Heart right ventricle (tissue), 16 donors: ENCODE measurements around the gene CYP27A1. TPM values are rescaled to one million over a fixed set of nuclear protein-coding genes. Genes with fewer than 3 reads are reported as not detected.

Source experiments
- ATAC-seq, 8 donors: fragments of 200-7000 bp; cut with Tn5 transposase; one replicate each; pipeline ENCODE4 v1.9.1; 2020; ENCODE audit warnings: mild to moderate bottlenecking in 8 of 8, moderate library complexity in 8 of 8, moderate number of reproducible peaks in 1 of 8
- DNase-seq, 2 donors: peaks; one replicate each; pipeline ENCODE4 v3.0.0-alpha.2; 2020
- H3K27ac ChIP-seq, 10 donors: fragments of 200-600 bp; sonication (generic) in 2 of 10; one replicate each; pipeline versions ENCODE4 v1.5.0 to v1.8.0; 2020 to 2022; ENCODE audit warnings: mild to moderate bottlenecking in 3 of 10
- H3K27me3 ChIP-seq, 7 donors: fragments of 200-600 bp; one replicate each; pipeline ENCODE4 v1.8.0; 2021 to 2022; ENCODE audit warnings: mild to moderate bottlenecking in 2 of 7
- H3K36me3 ChIP-seq, 9 donors: fragments of 200-600 bp; sonication (generic) in 1 of 9; one replicate each; pipeline versions ENCODE4 v1.5.0 to v1.8.0; 2020 to 2022; ENCODE audit warnings: mild to moderate bottlenecking in 2 of 9
- H3K4me1 ChIP-seq, 9 donors: fragments of 200-600 bp; sonication (generic) in 1 of 9; one replicate each; pipeline versions ENCODE4 v1.5.0 to v1.8.0; 2020 to 2022; ENCODE audit warnings: mild to moderate bottlenecking in 4 of 9
- H3K4me3 ChIP-seq, 10 donors: fragments of 200-600 bp; sonication (generic) in 2 of 10; one replicate each; pipeline versions ENCODE4 v1.5.0 to v1.8.0; 2020 to 2022; ENCODE audit warnings: mild to moderate bottlenecking in 7 of 10, moderate library complexity in 2 of 10
- H3K9me3 ChIP-seq, 11 donors: fragments of 200-600 bp in 10 of 11; sonication (generic) in 2 of 11; one replicate each; pipeline versions ENCODE4 v1.5.0 to v1.8.0; 2013 to 2022; ENCODE audit warnings: mild to moderate bottlenecking in 2 of 11, control low read depth in 1 of 11, moderate library complexity in 1 of 11
- CTCF ChIP-seq, 9 donors: fragments of 200-600 bp; sonication (generic) in 2 of 9; IDR thresholded peaks; one replicate each; pipeline versions ENCODE4 v1.5.0 to v1.8.0; 2021 to 2022; ENCODE audit warnings: antibody characterized with exemption in 9 of 9, mild to moderate bottlenecking in 5 of 9, moderate library complexity in 1 of 9
- WGBS, 2 donors: extraction: QIAGEN DNeasy Blood & Tissue Kit; methylation state at CpG; one replicate each; pipeline ENCODE4 v1.1.7; 2013; ENCODE audit warnings: inconsistent platforms in 1 of 2; 5-methylcytosine and 5-hydroxymethylcytosine counted together
- intact Hi-C, 10 donors: fragments of 100-400 bp; cut with DNase I; formaldehyde crosslinking; loops; one replicate each; pipeline versions ENCODE4 v1.11.1 to v1.14.2; 2022
- polyA plus RNA-seq, 2 donors: library from polyadenylated mRNA; stranded (reverse); fragments of 200-250 nt; gene quantifications; one replicate each; pipeline ENCODE4 v1.2.3, GENCODE V29; 2013
- total RNA-seq, 10 donors: library from RNA; stranded (reverse); fragmentation: NEBNext Ultra II Directional in 3 of 10; extraction: Animal tissue kit (Norgen Biotek cat#: 25700) in 3 of 10; gene quantifications; one replicate each; pipeline versions ENCODE4 v1.2.1 to v1.2.4, GENCODE V29; 2021 to 2023
- donor health status: Arrhythmogenic right ventricular cardiomyopathy.
- donor health status: ischemic (EF 13 %, LVEDD 7.1; RV severe dilation, severe dysfunction).
- donor health status: healthy with polysubstance abuse.
- donor health status: DM: no; HTN: yes; CAD: no.
- donor health status: DM: no; HTN: no; CAD: no.
- donor health status: ischemic (EF 25% LVEDD 6.9; RV normal size, moderate dysfunction).
- donor health status: ischemic (EF 25% LVEDD 5.7; RV mildly dilated, moderate dysfunction).
- donor health status: healthy.
- donor health status: DM: yes; HTN: yes; CAD: no.
- donor health status: Ischemic cardiomyopathy.
- donor health status: ischemic (EF 35%, LVEDD 5.7; RV mildly dilated, moderate dysfunction).
- donor health status: nonischemic (EF 11% LVEDD 7.7; RV severe dilation, severe dysfunction).
- donor health status: DM: yes; HTN: yes; CAD: no.
- donor health status: PGD.
- donor health status: ischemic (EF 29% LVEDD 5.4; RV normal size, mild dysfunction).
- donor health status: nonischemic (EF 23%, LVEDD 6.1; RV moderate dilation, normal function).

The CYP27A1 gene
- total and polyA plus RNA-seq, 12 donors, result 3.7 to 12.8 (median 7.6) TPM

- no peak for ATAC-seq
Observed at GRCh38 chr2:218813771-218814460, 32.0 kb downstream of the CYP27A1 start.

DNA sequence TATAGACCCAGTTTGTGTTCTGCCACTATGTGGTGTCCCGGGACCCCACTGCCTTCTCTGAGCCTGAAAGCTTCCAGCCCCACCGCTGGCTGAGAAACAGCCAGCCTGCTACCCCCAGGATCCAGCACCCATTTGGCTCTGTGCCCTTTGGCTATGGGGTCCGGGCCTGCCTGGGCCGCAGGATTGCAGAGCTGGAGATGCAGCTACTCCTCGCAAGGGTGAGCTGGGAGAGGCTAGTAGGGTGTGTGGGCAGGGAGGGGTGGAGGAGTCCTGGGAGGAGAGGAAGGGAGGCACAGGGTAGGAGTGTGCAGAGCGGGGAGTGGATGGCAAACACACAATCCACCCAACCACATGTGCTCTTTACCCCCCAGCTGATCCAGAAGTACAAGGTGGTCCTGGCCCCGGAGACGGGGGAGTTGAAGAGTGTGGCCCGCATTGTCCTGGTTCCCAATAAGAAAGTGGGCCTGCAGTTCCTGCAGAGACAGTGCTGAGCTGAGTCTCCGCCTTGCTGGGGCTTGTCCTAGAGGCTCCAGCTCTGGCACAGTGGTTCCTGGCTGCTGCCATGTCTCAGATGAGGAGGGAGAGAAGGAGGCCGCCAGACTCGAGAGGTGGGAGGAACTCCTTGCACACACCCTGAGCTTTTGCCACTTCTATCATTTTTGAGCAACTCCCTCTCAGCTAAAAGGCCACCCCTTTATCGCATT, 32.7 kb downstream of the CYP27A1 start:
- 93 to 94% methylated on average over 13 of the region's 13 CpGs for WGBS, 2 donors
- Histone ChIP-seq H3K27me3 (no peaks in the 10 kb centered on the region), H3K36me3 (peaks cover 0 to 77% (median 12%) of the 10 kb centered on the region in 9 donors), H3K9me3 (no peaks in the 10 kb centered on the region), H3K4me1 (no peaks in the 10 kb centered on the region), H3K27ac (no peak overlapping the region), H3K4me3 (no peak overlapping the region)
- TF ChIP-seq CTCF (IDR thresholded peaks at IDR 0.05), result no peak
- no peak for DNase-seq
- intact Hi-C loops, result no loop called here
- peak in 2 of 8 donors; percentile 37 to 50 for ATAC-seq

More at GRCh38 chr2:218813771-218814460, 32.0 kb downstream of the CYP27A1 start:
- Histone ChIP-seq H3K27ac (no peak overlapping the region), H3K36me3 (peaks cover 0 to 70% (median 12%) of the 10 kb centered on the region in 9 donors), H3K9me3 (no peaks in the 10 kb centered on the region), H3K27me3 (no peaks in the 10 kb centered on the region), H3K4me3 (no peak overlapping the region), H3K4me1 (no peaks in the 10 kb centered on the region)
- 88 to 93% methylated on average over 11 of the region's 11 CpGs for WGBS, 2 donors
- DNase-seq, result no peak
- intact Hi-C loops, result no loop called here
- no peak for TF ChIP-seq CTCF (IDR thresholded peaks at IDR 0.05)

GRCh38 chr2:218815244-218815637, 33.3 kb downstream of the CYP27A1 start:
- 73 to 88% methylated on average over 5 of the region's 5 CpGs for WGBS, 2 donors
- no peak for TF ChIP-seq CTCF (IDR thresholded peaks at IDR 0.05)
- ATAC-seq, result no peak
- Histone ChIP-seq H3K4me3 (no peak overlapping the region), H3K36me3 (peaks cover 0 to 78% (median 12%) of the 10 kb centered on the region in 9 donors), H3K27ac (no peak overlapping the region), H3K4me1 (peaks cover 0 to 5% (median 0%) of the 10 kb centered on the region in 9 donors), H3K9me3 (no peaks in the 10 kb centered on the region), H3K27me3 (no peaks in the 10 kb centered on the region)
- intact Hi-C loops, result no loop called here
- no peak for DNase-seq

DNA sequence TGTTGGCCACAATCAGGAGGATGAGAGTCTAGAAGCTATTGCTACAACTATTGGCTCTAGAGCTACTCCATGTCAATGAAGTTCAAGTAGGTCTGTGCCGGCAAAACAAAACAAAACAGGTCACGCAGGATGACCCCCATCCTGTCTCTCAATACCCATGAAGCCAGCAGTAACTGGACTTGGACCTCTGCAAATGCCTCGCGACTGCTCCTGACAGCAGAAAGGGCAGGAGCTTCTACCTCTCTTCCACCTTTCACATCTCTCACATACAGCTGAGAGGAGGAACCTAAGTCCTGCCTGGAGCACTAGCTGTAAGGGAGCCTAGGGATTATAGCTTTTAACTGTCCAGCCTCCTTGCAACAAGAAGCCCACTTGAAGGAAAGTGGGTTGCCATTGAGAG, 33.7 kb downstream of the CYP27A1 start:
- Histone ChIP-seq H3K27ac (no peak overlapping the region), H3K4me1 (peaks cover 0 to 5% (median 0%) of the 10 kb centered on the region in 9 donors), H3K4me3 (no peak overlapping the region), H3K36me3 (peaks cover 0 to 81% (median 12%) of the 10 kb centered on the region in 9 donors), H3K27me3 (no peaks in the 10 kb centered on the region), H3K9me3 (no peaks in the 10 kb centered on the region)
- DNase-seq (no peak), ATAC-seq (no peak)
- no peak for TF ChIP-seq CTCF (IDR thresholded peaks at IDR 0.05)
- 94% methylated on average over 4 of the region's 4 CpGs for WGBS, 2 donors
- intact Hi-C loops, result no loop called here
